GM13977 (cell line): ENCODE measurements around the gene C3orf22.

ENCODE experiments used
- DNase-seq: peaks from one replicate; pipeline ENCODE4 v3.0.0; 2012; ENCODE audit warnings: low spot score
- CTCF ChIP-seq: IDR thresholded peaks from 2 replicates; pipeline ENCODE4 v1.5.1; 2012; ENCODE audit warnings: mild to moderate bottlenecking, control low read depth; ENCODE audit not compliant: insufficient read depth; ENCODE audit errors: extremely low read depth, missing control alignments
- in situ Hi-C: fragments of 300-500 bp; cut with MboI; formaldehyde crosslinking; loops from one replicate; pipeline ENCODE4 v1.12.0; 2022; ENCODE audit warnings: low sequenced_read_pairs, low pct_unique_long_range_greater_than_20kb, mixed read lengths, inconsistent platforms; ENCODE audit not compliant: unreplicated experiment

The C3orf22 gene

DNA sequence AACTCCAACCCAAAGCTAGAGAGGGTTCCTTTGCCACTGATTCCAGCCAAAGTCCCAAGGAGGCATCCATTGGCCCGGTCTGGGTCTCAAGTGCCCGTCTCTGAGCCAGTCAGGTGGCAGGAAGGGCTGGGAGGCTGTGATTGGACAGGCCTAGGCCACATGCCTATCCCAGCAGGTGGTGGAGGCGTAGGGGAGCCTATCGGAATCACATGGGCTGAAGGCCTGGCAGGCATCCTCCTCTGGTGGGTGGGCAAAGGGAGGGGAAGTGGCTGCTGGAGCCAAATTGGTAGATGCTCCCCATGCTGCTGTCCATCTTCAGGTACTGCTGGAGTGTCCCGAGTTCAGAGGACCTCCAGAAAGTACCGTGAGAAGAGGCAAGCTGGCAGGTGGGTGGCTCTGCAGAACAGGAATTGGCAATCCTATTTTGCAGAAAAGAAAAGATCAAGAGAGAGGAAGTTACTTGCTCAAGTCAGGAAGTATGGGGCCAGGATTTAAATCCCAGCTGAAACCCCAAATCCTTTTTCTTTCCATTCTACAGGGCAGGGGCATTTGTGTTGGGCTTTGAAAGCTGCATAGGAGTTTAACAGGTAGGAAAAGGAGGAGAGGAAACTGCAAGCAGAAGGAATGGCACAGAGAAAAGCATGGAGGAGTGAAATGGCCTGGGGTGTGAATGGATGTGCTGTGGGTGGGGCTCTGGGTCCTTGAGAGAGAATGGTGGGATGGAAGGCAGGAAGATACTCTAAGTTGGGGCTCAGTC, 31.1 kb downstream of the C3orf22 start:
- no peak for TF ChIP-seq CTCF
- no peak for DNase-seq

DNA sequence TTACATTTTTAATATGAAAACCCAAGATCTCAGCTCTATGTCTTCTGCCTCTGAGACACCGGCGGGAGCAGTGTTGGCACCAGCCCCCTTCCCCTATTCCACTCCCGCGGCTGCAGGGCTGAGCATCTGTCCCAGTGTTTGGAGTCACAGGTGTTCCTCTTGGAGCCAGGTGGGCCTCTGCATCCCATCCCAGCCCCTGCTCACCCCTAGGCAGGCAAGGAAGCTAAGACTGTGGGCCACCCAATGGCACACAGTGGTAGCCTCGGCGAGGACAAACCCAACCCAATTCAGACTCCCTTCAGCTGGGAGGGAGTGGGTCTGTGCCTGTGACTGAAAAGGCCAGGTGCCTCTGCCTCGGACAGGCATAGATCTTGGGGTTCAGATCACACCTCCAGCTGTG, 31.7 kb downstream of the C3orf22 start:
- no peak for TF ChIP-seq CTCF
- in situ Hi-C loops: no loop called here
- DNase-seq: no peak

More for the DNA sequence above, 31.1 kb downstream of the C3orf22 start:
- in situ Hi-C loops: no loop called here

- DNase-seq: no peak
- in situ Hi-C loops: no loop called here
- no peak for TF ChIP-seq CTCF
Observed at GRCh38 chr3:126526668-126527005, 32.1 kb downstream of the C3orf22 start.

- in situ Hi-C loops: no loop called here
- no peak for DNase-seq
- TF ChIP-seq CTCF: no peak
Observed at GRCh38 chr3:126525853-126526667, 32.7 kb downstream of the C3orf22 start.

DNA sequence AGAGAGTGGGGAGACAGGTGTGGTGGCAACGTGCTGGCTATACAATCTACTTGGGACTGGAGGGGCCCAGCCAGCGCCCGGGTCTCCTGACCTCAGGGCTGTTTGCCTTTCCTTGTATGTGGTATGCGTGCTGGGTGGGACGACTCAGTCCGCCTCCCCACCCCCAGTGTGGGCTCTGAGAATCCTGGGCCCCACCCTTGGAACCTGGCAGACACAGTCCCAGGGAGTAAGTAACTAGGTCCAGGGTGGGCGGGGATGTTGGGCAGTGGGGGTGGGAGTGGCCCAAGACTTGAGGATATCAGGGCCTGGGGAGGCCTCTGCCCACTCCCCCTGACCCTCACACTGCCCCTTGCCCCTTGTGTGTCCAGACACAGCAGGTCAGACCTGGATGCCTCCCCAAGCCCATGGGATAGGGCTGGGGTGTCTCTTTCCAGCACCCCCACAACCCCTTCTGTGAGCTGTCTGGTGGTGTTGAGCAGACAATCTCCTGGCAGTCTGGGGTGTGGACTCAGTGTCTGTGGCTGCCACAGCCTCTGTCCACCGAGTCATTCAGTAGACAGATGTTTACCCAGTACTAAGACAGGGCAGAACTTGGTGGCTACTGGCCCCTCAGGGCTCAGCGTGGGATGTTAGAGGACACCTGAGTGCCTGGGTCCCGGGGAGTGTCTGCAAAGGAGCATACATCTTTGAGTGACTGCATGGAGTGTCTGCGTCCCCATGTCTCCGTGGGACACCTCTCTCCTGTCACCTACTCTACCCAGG, 33.5 kb downstream of the C3orf22 start:
- in situ Hi-C loops: no loop called here
- TF ChIP-seq CTCF: no peak
- DNase-seq: no peak

DNA sequence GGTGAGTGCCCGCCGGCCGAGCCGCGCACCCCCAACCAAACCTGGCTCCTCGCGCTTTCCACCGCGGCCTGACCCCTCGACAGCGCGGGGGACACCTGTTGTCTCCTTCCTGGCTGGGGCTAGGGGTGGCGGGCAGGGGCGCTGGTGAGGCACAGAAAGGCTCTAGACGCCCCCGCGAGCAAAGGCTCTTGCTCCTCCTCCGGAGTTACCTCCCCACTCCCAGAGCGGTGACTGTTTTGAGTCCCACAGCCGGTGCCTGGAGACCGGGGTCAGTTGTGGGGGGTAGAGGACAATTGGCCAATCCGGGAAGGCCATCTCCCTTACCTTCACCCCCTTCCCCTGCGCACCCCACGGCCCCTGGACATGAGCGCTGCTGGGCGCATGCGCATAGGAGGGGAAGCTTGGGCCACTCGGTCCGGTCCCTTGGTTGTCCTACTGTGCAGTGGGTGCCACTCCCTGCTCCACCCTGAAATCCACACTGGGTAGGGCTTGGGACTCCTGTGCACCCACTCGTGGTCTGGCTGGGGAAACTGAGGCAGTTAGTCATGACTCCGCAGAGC, 34.2 kb downstream of the C3orf22 start:
- in situ Hi-C loops: no loop called here
- no peak for DNase-seq
- no peak for TF ChIP-seq CTCF
